ENCODE data around the gene KCNN3.

KCNN3 gene

GRCh38 chr1:154835531-154836324, 34.4 kb downstream of the KCNN3 start:
- H3K4me3 Mint-ChIP-seq = no peak overlapping the region
- H3K9me3 Mint-ChIP-seq = no peaks in the 10 kb centered on the region
- H3K27ac Mint-ChIP-seq = no peak overlapping the region
- ATAC-seq (replicated peaks) (no peak), DNase-seq (no peak)
- peaks cover 19 to 21% of the 10 kb centered on the region in 2 donors for H3K27me3 Mint-ChIP-seq
- peaks cover 0 to 3% of the 10 kb centered on the region in 2 donors for H3K4me1 Mint-ChIP-seq
- H3K36me3 Mint-ChIP-seq = no peaks in the 10 kb centered on the region

- H3K4me3 Mint-ChIP-seq = no peak overlapping the region
- H3K9me3 Mint-ChIP-seq = no peaks in the 10 kb centered on the region
- ATAC-seq (replicated peaks) (no peak), DNase-seq (no peak)
- H3K4me1 Mint-ChIP-seq = peaks cover 0 to 3% of the 10 kb centered on the region in 2 donors
- peaks cover 17 to 22% of the 10 kb centered on the region in 2 donors for H3K27me3 Mint-ChIP-seq
- no peaks in the 10 kb centered on the region for H3K36me3 Mint-ChIP-seq
- H3K27ac Mint-ChIP-seq = no peak overlapping the region
These were observed 36.2 kb downstream of the KCNN3 start for GRCh38 chr1:154833841-154834240.

- Mint-ChIP-seq H3K36me3 (no peaks in the 10 kb centered on the region), H3K27ac (no peak overlapping the region), H3K4me1 (peaks cover 0 to 3% of the 10 kb centered on the region in 2 donors), H3K9me3 (no peaks in the 10 kb centered on the region), H3K27me3 (peaks cover 13 to 22% of the 10 kb centered on the region in 2 donors), H3K4me3 (no peak overlapping the region)
- DNase-seq = no peak
- ATAC-seq (replicated peaks) = no peak
These were observed 36.9 kb downstream of the KCNN3 start for GRCh38 chr1:154833209-154833608.

GRCh38 chr1:154832384-154832783, 37.7 kb downstream of the KCNN3 start:
- H3K27me3 Mint-ChIP-seq = peaks cover 7 to 22% of the 10 kb centered on the region in 2 donors
- H3K4me3 Mint-ChIP-seq = no peak overlapping the region
- H3K4me1 Mint-ChIP-seq = no peaks in the 10 kb centered on the region
- no peaks in the 10 kb centered on the region for H3K36me3 Mint-ChIP-seq
- no peak for ATAC-seq (replicated peaks)
- DNase-seq = no peak
- H3K9me3 Mint-ChIP-seq = no peaks in the 10 kb centered on the region
- H3K27ac Mint-ChIP-seq = no peak overlapping the region

- ATAC-seq (replicated peaks) (no peak), DNase-seq (no peak)
- Mint-ChIP-seq H3K9me3 (no peaks in the 10 kb centered on the region), H3K27ac (no peak overlapping the region), H3K4me1 (no peaks in the 10 kb centered on the region), H3K36me3 (no peaks in the 10 kb centered on the region), H3K4me3 (no peak overlapping the region), H3K27me3 (peaks cover 6 to 19% of the 10 kb centered on the region in 2 donors)
These were observed 38.6 kb downstream of the KCNN3 start for GRCh38 chr1:154831462-154831861.

GRCh38 chr1:154829062-154829461, 41.0 kb downstream of the KCNN3 start:
- Mint-ChIP-seq H3K27ac (no peak overlapping the region), H3K4me1 (no peaks in the 10 kb centered on the region), H3K27me3 (peaks cover 0 to 11% of the 10 kb centered on the region in 2 donors), H3K9me3 (no peaks in the 10 kb centered on the region), H3K36me3 (no peaks in the 10 kb centered on the region), H3K4me3 (no peak overlapping the region)
- ATAC-seq (replicated peaks) (no peak), DNase-seq (no peak)

- H3K27ac Mint-ChIP-seq = no peak overlapping the region
These were observed 45.7 kb downstream of the KCNN3 start for GRCh38 chr1:154824179-154825000.

GRCh38 chr1:154822717-154823116, 47.4 kb downstream of the KCNN3 start:
- DNase-seq = no peak
- no peak overlapping the region for H3K27ac Mint-ChIP-seq
- no peak overlapping the region for H3K4me3 Mint-ChIP-seq
- no peaks in the 10 kb centered on the region for H3K36me3 Mint-ChIP-seq
- H3K27me3 Mint-ChIP-seq = no peaks in the 10 kb centered on the region
- peaks cover 11 to 20% of the 10 kb centered on the region in 2 donors for H3K4me1 Mint-ChIP-seq
- H3K9me3 Mint-ChIP-seq = no peaks in the 10 kb centered on the region
- ATAC-seq (replicated peaks) = no peak

More at GRCh38 chr1:154824179-154825000, 45.7 kb downstream of the KCNN3 start:
- ATAC-seq (replicated peaks) (no peak), DNase-seq (no peak)
- Mint-ChIP-seq H3K4me3 (no peak overlapping the region), H3K4me1 (peaks cover 9 to 13% of the 10 kb centered on the region in 2 donors), H3K36me3 (no peaks in the 10 kb centered on the region), H3K9me3 (no peaks in the 10 kb centered on the region), H3K27me3 (peaks cover 0 to 4% of the 10 kb centered on the region in 2 donors)

GRCh38 chr1:154822233-154822632, 47.8 kb downstream of the KCNN3 start:
- DNase-seq (no peak), ATAC-seq (replicated peaks) (no peak)
- no peak overlapping the region for H3K4me3 Mint-ChIP-seq
- H3K4me1 Mint-ChIP-seq = peaks cover 11 to 20% of the 10 kb centered on the region in 2 donors
- H3K27ac Mint-ChIP-seq = no peak overlapping the region
- H3K27me3 Mint-ChIP-seq = no peaks in the 10 kb centered on the region
- H3K9me3 Mint-ChIP-seq = no peaks in the 10 kb centered on the region
- H3K36me3 Mint-ChIP-seq = no peaks in the 10 kb centered on the region

- H3K9me3 Mint-ChIP-seq = no peaks in the 10 kb centered on the region
- H3K4me3 Mint-ChIP-seq = no peak overlapping the region
- H3K27ac Mint-ChIP-seq = no peak overlapping the region
- ATAC-seq (replicated peaks) (no peak), DNase-seq (no peak)
- peaks cover 4 to 7% of the 10 kb centered on the region in 2 donors for H3K27me3 Mint-ChIP-seq
- H3K36me3 Mint-ChIP-seq = no peaks in the 10 kb centered on the region
- H3K4me1 Mint-ChIP-seq = peaks cover 11 to 20% of the 10 kb centered on the region in 2 donors
These were observed 49.0 kb downstream of the KCNN3 start for GRCh38 chr1:154821083-154821482.

- DNase-seq (no peak), ATAC-seq (replicated peaks) (no peak)
- Mint-ChIP-seq H3K4me3 (no peak overlapping the region), H3K4me1 (peaks cover 11 to 20% of the 10 kb centered on the region in 2 donors), H3K27me3 (peaks cover 4 to 7% of the 10 kb centered on the region in 2 donors), H3K9me3 (no peaks in the 10 kb centered on the region), H3K36me3 (no peaks in the 10 kb centered on the region), H3K27ac (peak overlapping the region; percentile 21)
These were observed 49.4 kb downstream of the KCNN3 start for GRCh38 chr1:154820646-154821045.

GRCh38 chr1:154819628-154820590, 50.2 kb downstream of the KCNN3 start:
- DNase-seq = peak; percentile 15

GRCh38 chr1:154818911-154819310, 51.2 kb downstream of the KCNN3 start:
- ATAC-seq (replicated peaks) (no peak), DNase-seq (no peak)
- H3K27ac Mint-ChIP-seq = no peak overlapping the region
- H3K9me3 Mint-ChIP-seq = no peaks in the 10 kb centered on the region
- H3K36me3 Mint-ChIP-seq = no peaks in the 10 kb centered on the region
- peaks cover 11 to 20% of the 10 kb centered on the region in 2 donors for H3K4me1 Mint-ChIP-seq
- peaks cover 4 to 7% of the 10 kb centered on the region in 2 donors for H3K27me3 Mint-ChIP-seq
- H3K4me3 Mint-ChIP-seq = no peak overlapping the region

More at GRCh38 chr1:154819628-154820590, 50.2 kb downstream of the KCNN3 start:
- peak; percentile 89 to 90 for ATAC-seq (replicated peaks)
- Mint-ChIP-seq H3K4me1 (peaks cover 11 to 20% of the 10 kb centered on the region in 2 donors), H3K4me3 (no peak overlapping the region), H3K27me3 (peaks cover 4 to 7% of the 10 kb centered on the region in 2 donors), H3K36me3 (no peaks in the 10 kb centered on the region), H3K27ac (peak overlapping the region; percentile 21), H3K9me3 (no peaks in the 10 kb centered on the region)

- Mint-ChIP-seq H3K9me3 (no peaks in the 10 kb centered on the region), H3K27me3 (peaks cover 4 to 7% of the 10 kb centered on the region in 2 donors), H3K4me3 (no peak overlapping the region), H3K4me1 (peaks cover 11 to 20% of the 10 kb centered on the region in 2 donors), H3K36me3 (no peaks in the 10 kb centered on the region), H3K27ac (no peak overlapping the region)
- no peak for ATAC-seq (replicated peaks)
- no peak for DNase-seq
These were observed 53.1 kb downstream of the KCNN3 start for GRCh38 chr1:154816937-154817336.

All from stimulated activated naive B cell treated with anti-CD40 and anti-IgM and Interleukin-4, amounts not matched to agents 10 μg/mL and 1 μg/mL and 100 μg/mL, for 72 hours (primary cell).